ENCODE results near the gene ACBD4. TPM values are rescaled to one million over a fixed set of nuclear protein-coding genes. Genes with fewer than 3 reads are reported as not detected.

Gene ACBD4
- total and polyA plus RNA-seq, 7 donors = 13.2 to 36.5 (median 21.2) TPM

DNA sequence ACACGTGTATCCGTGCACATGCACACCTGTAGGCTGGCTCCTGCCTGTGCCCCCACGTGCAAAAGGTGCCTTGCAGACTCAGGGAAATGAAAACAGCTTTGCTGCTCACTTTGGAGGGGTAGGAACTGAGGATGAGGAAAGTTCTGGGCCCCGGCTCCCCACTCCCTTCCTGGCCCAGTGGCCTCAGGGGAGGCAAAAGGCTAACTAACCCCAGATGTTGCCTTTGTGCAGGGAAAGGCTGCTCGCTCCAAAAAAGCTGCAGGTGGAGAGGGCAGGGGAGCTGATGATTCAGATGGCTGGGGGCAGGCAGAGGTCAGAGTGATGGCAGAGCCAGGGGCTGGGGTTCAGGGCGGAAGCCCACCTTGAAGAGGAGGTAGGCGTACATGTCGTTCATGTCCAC is 15.5 kb upstream of the ACBD4 start:
- no peak for DNase-seq
- 88 to 93% methylated on average over 8 of the region's 8 CpGs for WGBS, 2 donors
- Histone ChIP-seq H3K9me3 (no peaks in the 10 kb centered on the region), H3K4me1 (peaks cover 0 to 24% (median 23%) of the 10 kb centered on the region in 4 donors), H3K36me3 (peaks cover 13 to 55% (median 20%) of the 10 kb centered on the region in 4 donors), H3K4me3 (no peak overlapping the region), H3K27me3 (no peaks in the 10 kb centered on the region), H3K27ac (no peak overlapping the region)
- intact Hi-C loops (cut with DNase I) = no loop called here
- TF ChIP-seq, protein P1, sequence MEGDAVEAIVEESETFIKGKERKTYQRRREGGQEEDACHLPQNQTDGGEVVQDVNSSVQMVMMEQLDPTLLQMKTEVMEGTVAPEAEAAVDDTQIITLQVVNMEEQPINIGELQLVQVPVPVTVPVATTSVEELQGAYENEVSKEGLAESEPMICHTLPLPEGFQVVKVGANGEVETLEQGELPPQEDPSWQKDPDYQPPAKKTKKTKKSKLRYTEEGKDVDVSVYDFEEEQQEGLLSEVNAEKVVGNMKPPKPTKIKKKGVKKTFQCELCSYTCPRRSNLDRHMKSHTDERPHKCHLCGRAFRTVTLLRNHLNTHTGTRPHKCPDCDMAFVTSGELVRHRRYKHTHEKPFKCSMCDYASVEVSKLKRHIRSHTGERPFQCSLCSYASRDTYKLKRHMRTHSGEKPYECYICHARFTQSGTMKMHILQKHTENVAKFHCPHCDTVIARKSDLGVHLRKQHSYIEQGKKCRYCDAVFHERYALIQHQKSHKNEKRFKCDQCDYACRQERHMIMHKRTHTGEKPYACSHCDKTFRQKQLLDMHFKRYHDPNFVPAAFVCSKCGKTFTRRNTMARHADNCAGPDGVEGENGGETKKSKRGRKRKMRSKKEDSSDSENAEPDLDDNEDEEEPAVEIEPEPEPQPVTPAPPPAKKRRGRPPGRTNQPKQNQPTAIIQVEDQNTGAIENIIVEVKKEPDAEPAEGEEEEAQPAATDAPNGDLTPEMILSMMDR (IDR thresholded peaks at IDR 0.05) = no peak
- TF ChIP-seq POLR2AphosphoS5 (IDR thresholded peaks at IDR 0.05) (no peak), POLR2A (IDR thresholded peaks at IDR 0.05) (no peak), EP300 (IDR thresholded peaks at IDR 0.05) (no peak)

DNA sequence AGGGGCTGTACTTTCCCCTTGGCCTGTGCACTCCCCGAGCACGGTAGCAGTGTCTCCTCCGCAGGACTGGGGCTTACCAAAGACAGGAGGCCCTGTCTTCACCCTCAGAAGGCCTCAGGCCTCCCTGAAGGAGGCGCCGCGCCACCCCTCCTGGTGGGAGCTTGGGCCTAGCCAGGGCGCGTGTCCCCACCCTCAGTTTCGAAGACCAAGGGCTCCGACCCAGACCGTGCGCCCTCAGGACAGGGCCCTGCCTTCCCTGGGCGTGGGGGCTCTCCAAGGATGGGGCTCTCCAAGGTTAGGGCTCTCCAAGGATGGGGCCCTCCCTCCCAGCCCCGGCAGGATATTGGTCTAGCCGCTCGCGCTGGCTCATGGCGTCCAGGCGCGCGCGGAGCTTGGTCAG is 14.9 kb upstream of the ACBD4 start:
- Histone ChIP-seq H3K36me3 (peaks cover 13 to 53% (median 20%) of the 10 kb centered on the region in 4 donors), H3K4me1 (peaks cover 0 to 29% (median 25%) of the 10 kb centered on the region in 4 donors)
- 84 to 94% methylated on average over 22 of the region's 22 CpGs for WGBS, 2 donors

DNA sequence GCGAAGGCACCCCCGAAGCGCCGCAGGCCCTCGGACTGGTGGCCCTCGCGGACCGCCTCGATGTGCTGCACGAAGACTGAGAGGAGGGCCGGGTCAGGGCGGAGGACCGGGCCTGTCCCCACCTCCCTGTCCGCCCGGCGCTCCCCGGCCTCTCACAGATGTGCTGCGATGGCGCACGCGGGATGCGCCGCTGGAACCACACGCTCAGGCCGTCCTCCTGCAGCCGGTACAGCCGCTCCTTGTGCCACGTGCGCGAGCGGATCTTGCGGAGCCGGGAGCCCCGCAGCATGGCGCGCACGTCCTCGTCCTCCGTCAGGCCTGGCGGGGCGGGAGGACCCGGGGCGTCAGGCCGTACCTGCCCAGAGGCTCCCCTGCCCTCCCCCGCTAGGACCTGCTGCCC is 14.4 kb upstream of the ACBD4 start:
- Histone ChIP-seq H3K27ac (no peak overlapping the region), H3K4me1 (peaks cover 0 to 29% (median 25%) of the 10 kb centered on the region in 4 donors)
- DNase-seq = no peak

More for the DNA sequence above, 14.9 kb upstream of the ACBD4 start:
- Histone ChIP-seq H3K4me3 (no peak overlapping the region), H3K9me3 (no peaks in the 10 kb centered on the region), H3K27ac (no peak overlapping the region), H3K27me3 (no peaks in the 10 kb centered on the region)
- TF ChIP-seq, protein P1 (IDR thresholded peaks at IDR 0.05) = no peak
- TF ChIP-seq POLR2AphosphoS5 (IDR thresholded peaks at IDR 0.05) (no peak), POLR2A (IDR thresholded peaks at IDR 0.05) (no peak), EP300 (IDR thresholded peaks at IDR 0.05) (no peak)
- no peak for DNase-seq
- intact Hi-C loops (cut with DNase I) = no loop called here

DNA sequence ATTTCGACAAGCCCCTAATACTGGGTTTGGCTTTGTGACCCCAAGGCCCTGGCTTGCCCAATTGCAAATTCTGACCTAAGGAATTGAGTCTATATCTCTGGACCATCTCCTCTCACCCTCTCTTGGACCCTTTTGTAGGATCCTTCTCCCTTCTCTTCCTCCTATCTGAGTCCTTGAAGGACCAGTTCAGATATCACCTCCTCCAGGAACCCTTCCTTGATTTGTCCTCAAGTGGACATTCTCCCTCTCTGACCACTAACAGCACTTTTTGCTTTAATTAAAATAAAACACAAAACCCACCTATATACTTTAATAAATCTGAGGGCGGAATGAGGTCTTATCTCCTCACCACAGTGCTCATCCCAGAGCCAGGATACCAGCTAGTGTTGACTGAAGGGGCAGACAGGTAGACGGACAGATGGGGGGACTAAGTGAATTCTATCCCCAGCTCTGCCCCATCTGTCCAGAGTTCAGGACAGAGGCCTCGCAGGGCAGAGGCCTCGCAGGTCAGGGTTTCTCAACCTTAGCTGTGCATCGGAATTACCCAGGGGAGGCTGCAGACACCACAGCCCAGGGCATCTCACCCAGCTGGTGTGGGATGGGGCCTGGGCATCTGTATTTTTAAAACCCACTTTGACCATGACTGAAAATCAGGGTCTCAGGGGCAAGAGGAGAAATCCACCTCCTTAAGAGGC is 12.3 kb upstream of the ACBD4 start:
- peaks cover 0 to 47% (median 43%) of the 10 kb centered on the region in 4 donors for H3K4me1 ChIP-seq
- H3K9me3 ChIP-seq = no peaks in the 10 kb centered on the region
- peak overlapping the region; percentile 20 to 73 (median 45) for H3K27ac ChIP-seq
- no peaks in the 10 kb centered on the region for H3K27me3 ChIP-seq
- 74 to 87% methylated on average over 6 of the region's 6 CpGs for WGBS, 2 donors
- H3K4me3 ChIP-seq = no peak overlapping the region
- peaks cover 3 to 27% (median 13%) of the 10 kb centered on the region in 4 donors for H3K36me3 ChIP-seq
- intact Hi-C loops (cut with DNase I) = no loop called here
- TF ChIP-seq, protein P1 (IDR thresholded peaks at IDR 0.05) = no peak
- no peak for TF ChIP-seq POLR2AphosphoS5 (IDR thresholded peaks at IDR 0.05)
- TF ChIP-seq EP300 (IDR thresholded peaks at IDR 0.05) = no peak
- TF ChIP-seq POLR2A (IDR thresholded peaks at IDR 0.05) = no peak
- DNase-seq = no peak

More for the DNA sequence above, 14.4 kb upstream of the ACBD4 start:
- no peaks in the 10 kb centered on the region for H3K9me3 ChIP-seq
- no peak overlapping the region for H3K4me3 ChIP-seq
- 62 to 90% methylated on average over 45 of the region's 45 CpGs for WGBS, 2 donors
- TF ChIP-seq POLR2AphosphoS5 (IDR thresholded peaks at IDR 0.05) = no peak
- TF ChIP-seq, protein P1 (IDR thresholded peaks at IDR 0.05) = no peak
- intact Hi-C loops (cut with DNase I) = no loop called here
- peaks cover 13 to 48% (median 20%) of the 10 kb centered on the region in 4 donors for H3K36me3 ChIP-seq
- H3K27me3 ChIP-seq = no peaks in the 10 kb centered on the region
